ENCODE results near the gene ZNF280C.
A peak's percentile ranks its signal among the peaks of the same experiment; 100 is the strongest.

The ZNF280C gene

DNA sequence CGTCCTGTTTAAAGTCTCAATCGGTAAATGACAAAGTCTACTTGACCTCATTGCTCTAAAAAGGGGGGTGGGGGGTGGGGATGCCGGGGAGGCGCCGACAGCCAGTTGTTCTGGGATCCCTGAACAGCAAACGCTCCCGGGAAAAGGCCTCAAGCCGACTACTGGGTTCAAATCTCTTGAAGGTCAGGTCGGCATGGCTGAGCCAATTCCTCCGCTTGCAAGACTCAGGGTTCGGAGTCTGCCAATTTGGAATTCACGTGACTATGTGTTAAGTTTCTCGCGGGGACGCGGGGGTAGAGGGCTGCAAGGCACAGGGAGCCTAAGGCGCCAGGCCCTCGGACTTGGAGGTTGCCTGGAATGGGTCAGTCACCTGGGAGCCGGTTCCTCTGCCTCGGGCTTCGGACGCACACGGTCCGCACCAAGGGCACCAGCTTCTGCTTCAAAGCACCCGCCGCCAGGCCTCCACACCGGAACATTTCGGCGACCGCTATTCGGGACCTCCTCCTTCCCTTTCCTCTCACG, 103.5 kb downstream of the ZNF280C start:
- peak overlapping the region; percentile 73 for H3K4me3 ChIP-seq (ENCODE audit: low read depth, low read length)
- peak; percentile 40 for DNase-seq (ENCODE audit: low read depth)
- no peak for TF ChIP-seq CTCF (conservative IDR thresholded peaks at IDR 0.05; ENCODE audit: low read depth, low read length)

GRCh38 chrX:130163398-130163797, 105.3 kb downstream of the ZNF280C start:
- no peak overlapping the region for H3K4me3 ChIP-seq (ENCODE audit: low read depth, low read length)
- TF ChIP-seq CTCF (conservative IDR thresholded peaks at IDR 0.05; ENCODE audit: low read depth, low read length): no peak
- no peak for DNase-seq (ENCODE audit: low read depth)

GRCh38 chrX:130162094-130162735, 106.5 kb downstream of the ZNF280C start:
- no peak overlapping the region for H3K4me3 ChIP-seq (ENCODE audit: low read depth, low read length)
- no peak for DNase-seq (ENCODE audit: low read depth)
- no peak for TF ChIP-seq CTCF (conservative IDR thresholded peaks at IDR 0.05; ENCODE audit: low read depth, low read length)

- no peak for DNase-seq (ENCODE audit: low read depth)
- TF ChIP-seq CTCF (conservative IDR thresholded peaks at IDR 0.05; ENCODE audit: low read depth, low read length): no peak
- H3K4me3 ChIP-seq (ENCODE audit: low read depth, low read length): no peak overlapping the region
These were observed 108.9 kb downstream of the ZNF280C start for GRCh38 chrX:130159776-130160175.

DNA sequence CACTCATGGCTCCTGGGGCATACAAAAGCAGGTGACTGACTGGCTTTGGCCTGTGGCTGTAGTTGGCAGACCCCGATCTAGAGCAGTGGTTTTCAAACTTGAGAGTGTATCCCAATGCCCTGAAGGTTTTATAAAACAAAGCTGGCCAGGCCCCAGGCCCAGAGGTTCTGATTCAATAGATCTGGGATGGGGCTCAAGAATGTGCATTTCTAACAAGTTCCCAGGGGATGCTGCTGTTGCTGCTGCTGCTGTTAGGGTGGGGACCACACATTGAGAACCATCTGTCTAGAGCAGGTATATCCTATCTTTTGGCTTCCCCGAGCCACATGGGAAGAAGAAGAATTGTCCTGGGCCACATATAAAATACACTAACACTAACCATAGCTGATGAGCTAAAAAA, 110.4 kb downstream of the ZNF280C start:
- no peak overlapping the region for H3K4me3 ChIP-seq (ENCODE audit: low read depth, low read length)
- TF ChIP-seq CTCF (conservative IDR thresholded peaks at IDR 0.05; ENCODE audit: low read depth, low read length): no peak
- no peak for DNase-seq (ENCODE audit: low read depth)

GRCh38 chrX:130155564-130155963, 113.1 kb downstream of the ZNF280C start:
- no peak overlapping the region for H3K4me3 ChIP-seq (ENCODE audit: low read depth, low read length)
- TF ChIP-seq CTCF (conservative IDR thresholded peaks at IDR 0.05; ENCODE audit: low read depth, low read length): no peak
- no peak for DNase-seq (ENCODE audit: low read depth)
